HEK293 (cell line): ENCODE measurements around the gene WBP1.

ENCODE experiments used
- CTCF ChIA-PET: fragments of 350-600 bp; formaldehyde crosslinking; extraction: SDS; loops from one replicate; lab custom pipeline; 2021; ENCODE audit warnings: antibody characterized with exemption; lab: Yijun Ruan, JAX
- POLR2A ChIA-PET: fragments of 300-600 bp; formaldehyde crosslinking; extraction: SDS; loops from one replicate; lab custom pipeline; 2020; ENCODE audit warnings: antibody characterized with exemption, inconsistent platforms; lab: Yijun Ruan, JAX
- H3K27ac ChIP-seq: fragments of 200-500 bp; sonication (Bioruptor generic); 2 replicates; pipeline ENCODE4 v1.5.1; 2014; ENCODE audit warnings: low read depth, low read length, control low read depth, inconsistent platforms; ENCODE audit errors: extremely low read depth
- H3K36me3 ChIP-seq, 2 experiments: fragments of 200-500 bp in 1 of 2; sonication (Bioruptor generic) in 1 of 2; 1 replicate in 1 of 2; 2 replicates in 1 of 2; pipeline ENCODE4 v1.5.1; 2014 to 2017; ENCODE audit warnings: inconsistent platforms in 2 of 2, low read length in 2 of 2; ENCODE audit not compliant: control insufficient read depth in 2 of 2, insufficient read depth in 1 of 2
- H3K4me1 ChIP-seq: fragments of 200-500 bp; sonication (Bioruptor generic); 2 replicates; pipeline ENCODE4 v1.5.1; 2014; ENCODE audit warnings: mild to moderate bottlenecking, low read length, inconsistent platforms; ENCODE audit not compliant: control insufficient read depth, insufficient read depth
- H3K4me3 ChIP-seq: 2 replicates; pipeline ENCODE4 v1.5.1; 2011; ENCODE audit warnings: low read depth, mild to moderate bottlenecking, control low read depth, low read length, moderate library complexity
- H3K9me3 ChIP-seq: fragments of 200-500 bp; sonication (Bioruptor generic); 2 replicates; pipeline ENCODE4 v1.5.1; 2014; ENCODE audit warnings: low read depth, low read length, inconsistent platforms; ENCODE audit not compliant: control insufficient read depth, insufficient read depth
- FEZF1 ChIP-seq: fragments of 450-650 bp; formaldehyde crosslinking; IDR thresholded peaks from 2 replicates; pipeline ENCODE4 v1.5.1; 2016; ENCODE audit warnings: missing biosample characterization, missing genetic modification characterization
- GFI1B ChIP-seq: fragments of 450-650 bp; formaldehyde crosslinking; IDR thresholded peaks from 2 replicates; pipeline ENCODE4 v1.5.1; 2016; ENCODE audit warnings: missing biosample characterization, missing genetic modification characterization
- HOXA7 ChIP-seq: sonication (generic); formaldehyde crosslinking; IDR thresholded peaks from 2 replicates; pipeline ENCODE4 v1.8.1; 2022; ENCODE audit warnings: missing genetic modification reagents, borderline replicate concordance
- IKZF3 ChIP-seq: fragments of 450-650 bp; IDR thresholded peaks from 2 replicates; pipeline ENCODE4 v1.5.0; 2018; ENCODE audit warnings: missing biosample characterization, mild to moderate bottlenecking, missing genetic modification characterization, moderate library complexity
- SCRT1 ChIP-seq: fragments of 450-650 bp; formaldehyde crosslinking; IDR thresholded peaks from 2 replicates; pipeline ENCODE4 v1.5.1; 2016; ENCODE audit warnings: missing biosample characterization, missing genetic modification characterization, borderline replicate concordance
- TSHZ1 ChIP-seq: fragments of 450-650 bp; formaldehyde crosslinking; IDR thresholded peaks from 2 replicates; pipeline ENCODE4 v1.5.1; 2016; ENCODE audit warnings: missing biosample characterization, missing genetic modification characterization, borderline replicate concordance
- ZBTB48 ChIP-seq: fragments of 450-650 bp; formaldehyde crosslinking; IDR thresholded peaks from 2 replicates; pipeline ENCODE4 v1.5.1; 2016; ENCODE audit warnings: missing biosample characterization, missing genetic modification characterization
- ZNF114 ChIP-seq: fragments of 450-650 bp; formaldehyde crosslinking; IDR thresholded peaks from 2 replicates; pipeline ENCODE4 v1.5.0; 2017; ENCODE audit warnings: missing biosample characterization, missing genetic modification characterization
- ZNF223 ChIP-seq: fragments of 450-650 bp; formaldehyde crosslinking; IDR thresholded peaks from 2 replicates; pipeline ENCODE4 v1.5.1; 2016; ENCODE audit warnings: missing biosample characterization, missing genetic modification characterization
- ZNF280D ChIP-seq: fragments of 450-650 bp; formaldehyde crosslinking; IDR thresholded peaks from 2 replicates; pipeline ENCODE4 v1.5.1; 2016; ENCODE audit warnings: missing biosample characterization, missing genetic modification characterization
- ZNF350 ChIP-seq: fragments of 450-650 bp; formaldehyde crosslinking; IDR thresholded peaks from 2 replicates; pipeline ENCODE4 v1.5.0; 2017; ENCODE audit warnings: missing biosample characterization, mild to moderate bottlenecking, missing genetic modification characterization
- ZNF366 ChIP-seq: fragments of 450-650 bp; formaldehyde crosslinking; conservative IDR thresholded peaks from 2 replicates; pipeline ENCODE4 v1.5.1; 2016; ENCODE audit warnings: missing biosample characterization, missing genetic modification characterization
- ZNF658 ChIP-seq: fragments of 450-650 bp; formaldehyde crosslinking; IDR thresholded peaks from 2 replicates; pipeline ENCODE4; 2016; ENCODE audit warnings: missing biosample characterization, missing genetic modification characterization
- TF ChIP-seq, protein P1 (sequence below): fragments of 450-650 bp; formaldehyde crosslinking; IDR thresholded peaks from 2 replicates; pipeline ENCODE4 v1.5.0; 2017; ENCODE audit warnings: missing biosample characterization, missing genetic modification characterization, borderline replicate concordance

WBP1 gene

DNA sequence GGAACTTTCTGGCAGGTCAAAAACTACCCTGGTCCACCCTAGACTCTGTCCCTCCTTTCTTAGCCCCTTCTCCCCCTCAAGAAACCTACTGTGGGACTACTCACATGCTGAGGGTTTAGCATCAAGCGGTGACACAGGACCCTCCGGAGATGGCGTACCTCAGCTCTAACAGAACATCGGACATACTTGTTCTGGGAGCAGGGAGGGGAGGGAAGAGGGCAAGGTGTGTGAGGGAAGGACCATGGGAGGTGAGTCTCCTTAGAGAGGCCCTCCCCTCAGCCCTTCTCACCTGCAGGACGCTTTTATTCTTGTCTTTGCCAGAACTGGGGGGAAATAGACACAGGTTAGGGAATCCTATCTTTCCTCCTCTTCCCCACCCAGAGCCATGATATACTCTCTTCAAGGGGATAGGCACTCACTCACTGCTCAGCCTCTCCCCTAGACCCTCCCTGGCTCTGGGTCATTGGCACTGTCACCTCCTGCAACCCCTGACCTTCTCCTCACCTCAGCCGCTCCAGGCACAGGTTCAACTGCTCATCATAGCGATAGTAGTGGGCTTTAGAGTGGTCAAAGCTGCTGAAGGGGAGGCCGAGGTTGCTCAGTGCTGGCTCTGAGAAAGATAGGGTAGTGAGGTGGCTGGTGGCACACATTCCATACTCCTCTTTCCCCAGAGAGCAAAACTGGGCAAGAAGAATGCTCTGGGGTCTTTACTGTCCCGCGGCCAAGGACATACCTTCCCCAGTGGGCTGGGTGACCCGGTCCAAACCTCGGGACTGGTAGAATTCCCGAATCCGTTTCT lies 47.4 kb downstream of the WBP1 start:
- H3K36me3 ChIP-seq, result peaks cover 4 to 20% of the 10 kb centered on the region in 2 experiments; a peak in 2 of 3 replicates
- ChIA-PET POLR2A (interaction anchor here (3.1 to 3.3 kb wide), 2 partner anchors 21 to 24 kb away, joined by 12 to 18 read pairs; partner anchors contain the start of genes AUP1, DQX1 and HTRA2), CTCF (interaction anchor here (0.8 to 2.8 kb wide), 5 partner anchors 12 to 82 kb away, joined by 3 to 13 read pairs (median 4); partner anchors contain the start of genes CCDC142, DQX1 and TTC31)
- H3K4me1 ChIP-seq, result peaks cover 4% of the 10 kb centered on the region; the same call in 1 of the 2 replicates
- H3K9me3 ChIP-seq, result no peaks in the 10 kb centered on the region
- no peak overlapping the region for H3K4me3 ChIP-seq
- TF ChIP-seq GFI1B (tag by site-specific recombination), result no peak
- no peak for TF ChIP-seq ZBTB48 (tag by site-specific recombination)
- no peak for TF ChIP-seq IKZF3 (tag by site-specific recombination)
- TF ChIP-seq ZNF658 (tag by site-specific recombination), result no peak
- no peak for TF ChIP-seq TSHZ1 (tag by site-specific recombination)
- no peak for TF ChIP-seq ZNF114 (tag by site-specific recombination)
- TF ChIP-seq SCRT1 (tag by site-specific recombination), result no peak
- TF ChIP-seq FEZF1 (tag by site-specific recombination), result no peak
- no peak for TF ChIP-seq HOXA7 (CRISPR knock-in tag)
- TF ChIP-seq ZNF223 (tag by site-specific recombination), result no peak
- TF ChIP-seq ZNF280D, result no peak
- TF ChIP-seq ZNF350 (tag by site-specific recombination), result no peak
- TF ChIP-seq, protein P1, sequence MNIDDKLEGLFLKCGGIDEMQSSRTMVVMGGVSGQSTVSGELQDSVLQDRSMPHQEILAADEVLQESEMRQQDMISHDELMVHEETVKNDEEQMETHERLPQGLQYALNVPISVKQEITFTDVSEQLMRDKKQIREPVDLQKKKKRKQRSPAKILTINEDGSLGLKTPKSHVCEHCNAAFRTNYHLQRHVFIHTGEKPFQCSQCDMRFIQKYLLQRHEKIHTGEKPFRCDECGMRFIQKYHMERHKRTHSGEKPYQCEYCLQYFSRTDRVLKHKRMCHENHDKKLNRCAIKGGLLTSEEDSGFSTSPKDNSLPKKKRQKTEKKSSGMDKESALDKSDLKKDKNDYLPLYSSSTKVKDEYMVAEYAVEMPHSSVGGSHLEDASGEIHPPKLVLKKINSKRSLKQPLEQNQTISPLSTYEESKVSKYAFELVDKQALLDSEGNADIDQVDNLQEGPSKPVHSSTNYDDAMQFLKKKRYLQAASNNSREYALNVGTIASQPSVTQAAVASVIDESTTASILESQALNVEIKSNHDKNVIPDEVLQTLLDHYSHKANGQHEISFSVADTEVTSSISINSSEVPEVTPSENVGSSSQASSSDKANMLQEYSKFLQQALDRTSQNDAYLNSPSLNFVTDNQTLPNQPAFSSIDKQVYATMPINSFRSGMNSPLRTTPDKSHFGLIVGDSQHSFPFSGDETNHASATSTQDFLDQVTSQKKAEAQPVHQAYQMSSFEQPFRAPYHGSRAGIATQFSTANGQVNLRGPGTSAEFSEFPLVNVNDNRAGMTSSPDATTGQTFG, result no peak
- TF ChIP-seq ZNF366 (tag by site-specific recombination), result no peak
- no peak overlapping the region for H3K27ac ChIP-seq
